CD4-positive, alpha-beta T cell treated with Interleukin-6 for 4 hours (primary cell): ENCODE measurements around the gene SEC14L6.
"Not testable (repeated sequence)": the region's sequence is repeated elsewhere in the genome, so short reads cannot be mapped to it uniquely, and the experiment has no call there.

ENCODE experiments used
- DNase-seq: peaks from one replicate; pipeline ENCODE4 v3.0.0-alpha.2; 2020; ENCODE audit warnings: mixed read lengths

The SEC14L6 gene

GRCh38 chr22:30565341-30565740 lies 18.8 kb upstream of the SEC14L6 start:
- no peak for DNase-seq

- DNase-seq: no peak
Observed at GRCh38 chr22:30564761-30565119, 18.2 kb upstream of the SEC14L6 start.

DNA sequence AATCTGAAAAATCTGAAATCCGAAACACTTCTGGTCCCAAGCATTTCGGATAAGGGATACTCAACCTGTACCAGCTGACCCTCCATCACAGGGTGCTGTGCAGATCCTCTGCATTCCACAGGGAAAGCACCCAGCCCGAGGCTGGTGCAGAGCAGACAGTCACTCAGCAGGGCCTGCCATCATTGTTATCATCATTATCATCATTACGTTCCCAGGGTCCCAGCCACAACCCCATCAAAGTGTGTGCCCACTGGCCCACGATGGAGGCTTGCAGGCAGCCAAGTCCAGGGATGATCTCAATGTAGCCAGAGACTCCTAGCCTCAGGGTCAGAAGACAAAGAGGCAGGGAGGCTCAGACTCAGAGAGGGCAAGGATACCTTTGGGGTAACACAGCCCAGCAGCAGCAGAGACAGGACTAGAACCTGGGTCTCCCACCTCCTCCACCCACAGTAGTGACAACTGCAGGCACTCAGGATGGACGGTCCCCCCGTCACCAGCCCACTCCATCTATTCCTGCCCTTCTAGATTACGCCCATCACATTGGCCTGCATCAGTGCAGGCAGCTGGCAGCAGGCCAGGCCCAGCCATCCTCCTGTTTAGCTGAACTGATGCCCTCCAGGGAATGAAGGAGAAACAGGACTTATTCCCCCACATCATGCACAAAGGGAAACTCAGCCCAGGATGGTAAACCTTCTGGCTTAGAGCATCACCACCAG lies 17.7 kb upstream of the SEC14L6 start:
- DNase-seq: no peak

DNA sequence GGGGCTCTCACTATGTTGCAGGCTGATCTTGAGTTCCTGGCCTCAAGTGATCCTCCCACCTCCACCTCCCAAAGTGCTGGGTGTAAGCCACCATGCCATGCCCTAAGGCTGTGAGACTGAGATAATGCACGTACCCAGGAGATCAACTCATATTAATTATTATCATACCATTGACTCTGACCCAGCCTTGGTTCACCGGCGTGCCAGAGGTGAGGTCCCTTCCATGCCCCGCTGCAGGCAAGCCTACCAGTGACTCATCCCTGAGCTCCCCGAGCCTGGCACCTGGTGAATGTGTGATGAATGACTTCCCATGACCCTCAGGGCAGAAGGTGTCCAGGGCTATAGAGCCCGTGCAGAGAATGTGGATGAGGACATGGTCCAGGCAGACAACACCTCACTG lies 15.8 kb upstream of the SEC14L6 start:
- DNase-seq: no peak

DNA sequence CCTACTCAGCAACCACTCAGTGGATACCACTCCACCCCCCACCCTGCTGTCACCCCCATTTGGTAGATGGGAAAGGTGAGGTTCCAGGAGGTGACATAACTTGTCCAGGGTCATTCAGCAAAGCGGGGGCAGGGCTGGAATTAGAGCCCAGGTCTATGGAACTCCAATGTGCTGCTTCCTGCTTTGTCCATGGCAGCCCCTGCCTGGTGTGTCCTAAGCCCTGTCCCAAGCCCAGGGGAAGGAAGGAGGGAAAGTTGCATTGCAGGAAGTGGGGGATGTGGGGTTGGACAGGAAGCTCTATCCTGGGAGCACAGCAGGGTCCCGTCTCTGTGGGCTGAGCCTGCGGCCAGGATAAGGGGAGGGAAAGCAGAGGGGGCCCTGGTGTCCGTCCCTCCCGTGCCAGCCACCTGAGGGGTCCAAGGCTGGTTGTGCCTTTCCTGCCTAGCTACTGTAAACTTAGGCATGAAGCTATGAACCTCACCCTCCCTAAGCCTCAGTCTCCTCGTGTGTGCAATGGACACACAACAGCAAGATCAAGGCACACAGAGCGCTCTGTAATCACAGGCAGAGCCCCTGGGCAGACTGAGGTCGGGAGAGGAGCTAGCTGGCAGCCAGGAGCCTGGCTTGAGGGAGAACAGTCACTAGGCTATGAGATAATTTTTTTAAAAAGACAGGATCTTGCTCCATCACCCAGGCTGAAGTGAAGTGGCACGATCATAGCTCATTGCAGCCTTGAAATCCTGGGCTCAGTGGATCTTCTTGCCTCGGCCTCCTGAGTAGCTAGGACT lies 15.1 kb upstream of the SEC14L6 start:
- DNase-seq: no peak

DNA sequence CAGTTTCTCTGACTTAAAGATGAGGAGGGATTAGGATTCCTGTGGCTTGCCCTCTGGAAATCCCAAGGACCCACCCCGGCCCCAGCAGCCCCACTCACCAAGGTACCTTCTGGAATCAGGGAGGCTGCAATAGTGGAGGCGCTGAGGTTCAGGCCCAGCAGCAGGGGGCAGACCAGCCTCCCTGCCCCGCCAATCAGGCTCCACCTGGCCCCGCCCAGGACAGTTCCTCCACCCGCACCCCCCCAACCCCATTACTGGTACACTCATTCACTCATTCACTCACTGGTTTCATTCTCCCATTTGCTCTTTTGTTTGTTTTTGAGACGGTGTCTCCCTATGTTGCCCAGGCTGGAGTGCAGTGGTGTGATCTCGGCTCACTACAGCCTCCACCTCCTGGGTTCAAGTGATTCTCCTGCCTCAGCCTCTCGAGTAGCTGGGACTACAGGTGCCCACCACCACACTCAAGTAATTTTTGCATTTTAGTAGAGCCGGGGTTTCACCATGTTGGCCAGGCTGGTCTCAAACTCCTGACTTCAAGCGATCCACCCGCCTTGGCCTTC lies 14.2 kb upstream of the SEC14L6 start:
- DNase-seq: peak; percentile 11

DNA sequence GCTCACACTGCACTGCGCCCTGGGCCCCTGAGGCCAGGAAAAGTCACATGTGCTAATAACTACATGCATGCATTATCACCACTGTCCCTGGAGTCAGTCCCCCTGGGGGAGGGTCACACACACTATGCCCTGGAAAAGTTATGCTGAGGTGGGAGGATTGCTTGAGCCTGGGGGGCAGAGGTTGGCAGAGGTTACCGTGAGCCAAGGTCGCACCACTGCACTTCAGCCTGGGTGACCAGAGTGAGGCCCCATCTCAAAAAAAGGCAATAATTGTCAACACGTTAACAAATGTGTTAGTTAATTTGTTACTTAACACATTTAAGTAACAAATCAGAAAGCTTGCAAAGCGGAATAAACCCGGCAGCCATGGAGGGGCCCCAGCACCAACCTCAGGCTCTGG lies 13.3 kb upstream of the SEC14L6 start:
- no peak for DNase-seq

DNA sequence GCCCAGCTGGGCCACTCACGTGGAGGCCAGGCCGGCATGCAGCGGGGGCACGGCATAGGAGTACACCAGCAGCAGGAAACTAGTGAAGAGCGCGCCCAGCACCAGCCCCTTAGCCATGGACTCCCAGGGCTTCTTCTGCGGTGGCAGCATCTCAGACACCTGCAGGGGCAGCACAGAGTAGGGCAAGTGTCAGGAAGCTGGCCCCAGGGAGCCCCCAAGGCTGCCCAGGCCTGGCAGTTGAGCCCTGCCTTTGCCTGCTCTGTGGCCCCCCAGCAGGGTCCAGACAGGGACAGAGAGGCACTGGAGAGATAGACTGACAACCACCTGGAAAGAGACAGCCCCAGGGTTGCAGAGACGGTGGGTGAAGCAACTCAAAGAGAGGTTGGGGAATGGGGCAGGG lies 10.7 kb upstream of the SEC14L6 start:
- DNase-seq: no peak

DNA sequence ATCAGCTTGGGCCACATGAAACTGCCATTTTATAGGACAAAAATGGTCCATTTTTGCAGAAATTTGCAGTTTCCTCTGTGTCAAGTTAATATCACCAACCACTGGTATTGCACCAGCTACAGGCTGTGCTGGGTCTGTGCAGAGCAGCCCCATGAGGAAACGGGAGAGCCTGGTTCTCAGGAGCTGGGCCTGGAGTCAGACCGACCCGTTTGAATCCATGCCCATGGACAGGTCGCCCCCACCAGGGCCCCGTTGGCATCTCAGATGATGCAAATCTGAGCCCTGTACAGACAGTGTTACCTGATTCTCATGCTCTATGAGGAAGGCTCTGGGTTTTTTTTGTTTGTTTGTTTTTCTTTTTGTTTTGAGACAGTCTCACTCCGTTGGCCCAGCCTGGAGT lies 9.8 kb upstream of the SEC14L6 start:
- DNase-seq: no peak

GRCh38 chr22:30555282-30556210 lies 9.0 kb upstream of the SEC14L6 start:
- DNase-seq: no peak

DNA sequence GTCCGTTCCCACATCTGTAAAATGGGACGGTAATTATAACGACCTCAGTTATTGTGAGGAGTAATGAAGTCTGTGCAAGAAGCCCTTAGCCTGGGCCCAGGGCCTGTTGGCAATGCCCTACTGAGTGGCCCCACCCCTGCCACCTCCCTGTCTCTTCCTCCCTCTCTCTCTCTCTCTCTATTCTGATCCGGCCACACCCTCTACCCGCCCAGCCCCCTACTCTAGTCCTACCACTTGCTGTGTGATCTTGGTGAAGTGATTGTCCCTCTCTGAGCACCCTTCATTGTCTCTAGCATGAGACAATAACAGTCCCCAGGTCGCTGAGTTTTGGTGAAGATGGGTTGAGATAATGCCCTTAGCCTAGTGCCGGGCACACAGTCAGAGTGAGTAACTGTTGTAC lies 7.4 kb upstream of the SEC14L6 start:
- no peak for DNase-seq

DNA sequence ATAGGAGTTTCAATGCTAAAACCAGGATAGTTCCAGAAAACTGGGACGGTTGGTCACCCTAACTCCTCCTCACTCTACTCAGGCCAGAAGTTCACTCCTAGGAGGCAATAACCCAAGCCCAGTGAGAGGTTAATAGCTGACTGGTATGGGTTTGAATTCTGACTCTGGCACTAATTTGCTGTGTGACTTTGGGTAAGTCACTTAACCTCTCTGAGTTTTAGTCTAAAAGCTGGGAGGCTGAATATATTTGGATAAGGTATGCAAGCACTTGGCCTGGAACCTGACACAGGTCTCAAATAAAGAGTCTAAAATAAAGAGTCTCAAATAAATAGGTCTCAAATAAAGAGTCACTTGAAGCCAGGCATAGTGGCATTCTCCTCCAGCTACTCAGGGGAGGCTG lies 6.2 kb upstream of the SEC14L6 start:
- DNase-seq: no peak

GRCh38 chr22:30551813-30552212 lies 5.3 kb upstream of the SEC14L6 start:
- DNase-seq: not testable (repeated sequence)

- no peak for DNase-seq
Observed at GRCh38 chr22:30547188-30547587, 647 bp upstream of the SEC14L6 start.

GRCh38 chr22:30542811-30543188 lies 3.7 kb downstream of the SEC14L6 start:
- no peak for DNase-seq

DNA sequence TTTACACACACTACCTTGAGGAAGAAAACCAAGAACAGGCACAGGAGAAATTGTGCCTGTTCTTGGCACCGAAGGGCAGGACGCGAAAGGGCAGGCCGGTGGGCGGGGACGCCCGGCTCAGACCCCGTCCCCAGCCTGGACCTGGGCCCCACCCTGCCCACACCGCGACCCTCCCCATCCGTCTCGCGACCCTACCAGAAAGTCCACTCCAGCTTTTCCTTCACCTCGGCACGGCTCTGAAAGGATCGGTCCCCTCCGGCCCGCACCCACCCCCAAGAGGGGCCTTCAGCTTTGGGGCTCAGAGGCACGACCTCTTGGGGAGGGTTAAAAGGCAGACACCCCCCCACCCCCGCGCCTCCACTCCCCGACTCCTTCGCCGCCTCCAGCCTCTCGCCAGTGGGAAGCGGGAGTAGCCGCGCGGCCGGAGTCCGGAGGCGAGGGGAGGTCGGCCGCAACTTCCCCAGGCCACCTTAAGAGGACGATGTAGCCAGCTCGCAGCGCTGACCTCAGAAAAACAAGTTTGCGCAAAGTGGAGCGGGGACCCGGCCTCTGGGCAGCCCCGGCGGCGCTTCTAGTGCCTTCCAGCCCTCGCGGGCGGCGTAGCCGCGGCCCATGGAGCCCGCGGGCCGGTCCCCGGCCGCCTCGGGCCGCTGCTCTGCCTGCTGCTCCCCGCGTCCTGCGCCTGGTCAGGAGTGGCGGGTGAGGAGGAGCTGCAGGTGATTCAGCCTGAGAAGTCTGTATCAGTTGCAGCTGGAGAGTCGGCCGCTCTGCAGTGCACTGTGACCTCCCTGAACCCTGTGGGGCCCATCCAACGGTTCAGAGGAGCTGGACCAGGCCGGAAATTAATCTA lies 4.4 kb downstream of the SEC14L6 start:
- no peak for DNase-seq

DNA sequence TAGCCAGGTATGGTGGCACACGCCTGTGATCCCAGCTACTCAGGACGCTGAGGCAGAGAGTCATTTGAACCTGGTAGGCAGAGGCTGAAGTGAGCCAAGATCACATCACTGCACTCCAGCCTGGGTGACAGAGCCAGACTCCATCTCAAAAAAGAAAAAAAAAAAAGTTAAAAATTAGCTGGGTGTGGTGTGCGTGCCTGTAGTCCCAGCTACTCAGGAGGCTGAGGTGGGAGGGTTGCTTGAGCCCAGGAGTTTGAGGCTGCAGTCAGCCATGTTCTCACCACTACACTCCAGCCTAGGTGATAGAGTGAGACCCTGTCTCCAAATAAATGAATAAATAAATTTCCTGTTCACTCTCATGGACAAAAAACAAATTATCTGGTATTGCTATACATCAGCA lies 5.0 kb downstream of the SEC14L6 start:
- not testable (repeated sequence) for DNase-seq

GRCh38 chr22:30539368-30539767 lies 7.2 kb downstream of the SEC14L6 start:
- DNase-seq: no peak

DNA sequence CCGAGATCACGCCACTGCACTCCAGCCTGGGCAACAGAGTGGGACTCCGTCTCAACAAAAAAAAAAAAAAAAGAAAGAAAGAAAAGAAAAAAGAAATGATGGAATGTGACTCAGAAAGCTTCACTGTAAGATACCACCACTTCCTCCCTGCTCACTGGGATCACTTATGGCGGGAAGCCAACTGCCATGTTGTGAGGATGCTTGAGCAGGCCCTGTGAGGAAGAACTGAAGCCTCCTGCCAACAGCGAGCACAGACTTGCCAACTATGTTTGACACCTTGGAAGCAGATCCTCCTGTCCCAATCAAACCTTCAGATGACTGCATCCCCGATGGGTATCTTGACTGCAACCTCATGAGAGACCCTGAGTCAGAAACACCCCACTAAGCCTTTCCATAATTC lies 8.3 kb downstream of the SEC14L6 start:
- no peak for DNase-seq

GRCh38 chr22:30537083-30537731 lies 9.3 kb downstream of the SEC14L6 start:
- no peak for DNase-seq

- no peak for DNase-seq
Observed at GRCh38 chr22:30535182-30535581, 11.4 kb downstream of the SEC14L6 start.
